GM19025 (cell line): ENCODE results near the gene BRAT1.

Experiments
- ATAC-seq: cut with Tn5 transposase; IDR thresholded peaks from one replicate; pipeline ENCODE4 v1.9.1; 2021; ENCODE audit warnings: mild to moderate bottlenecking, low read depth, moderate library complexity; ENCODE audit not compliant: unreplicated experiment

Gene BRAT1

GRCh38 chr7:2503056-2503941, 52.0 kb downstream of the BRAT1 start:
- no peak for ATAC-seq

- ATAC-seq, result no peak
These were observed 52.7 kb downstream of the BRAT1 start for GRCh38 chr7:2502647-2502966.

GRCh38 chr7:2501947-2502646, 53.2 kb downstream of the BRAT1 start:
- no peak for ATAC-seq

GRCh38 chr7:2500701-2501100, 54.6 kb downstream of the BRAT1 start:
- ATAC-seq, result no peak

- ATAC-seq, result no peak
These were observed 55.4 kb downstream of the BRAT1 start for GRCh38 chr7:2499719-2500430.

- no peak for ATAC-seq
These were observed 56.1 kb downstream of the BRAT1 start for GRCh38 chr7:2499181-2499580.

GRCh38 chr7:2498708-2499107, 56.6 kb downstream of the BRAT1 start:
- ATAC-seq, result no peak

- ATAC-seq, result no peak
These were observed 57.6 kb downstream of the BRAT1 start for GRCh38 chr7:2497500-2498336.

- no peak for ATAC-seq
These were observed 58.3 kb downstream of the BRAT1 start for GRCh38 chr7:2497065-2497464.

- ATAC-seq, result no peak
These were observed 58.9 kb downstream of the BRAT1 start for GRCh38 chr7:2496375-2496774.

- ATAC-seq, result no peak
These were observed 59.7 kb downstream of the BRAT1 start for GRCh38 chr7:2495418-2496299.

GRCh38 chr7:2494191-2495130, 60.9 kb downstream of the BRAT1 start:
- no peak for ATAC-seq

- ATAC-seq, result no peak
These were observed 61.8 kb downstream of the BRAT1 start for GRCh38 chr7:2493205-2494164.

- no peak for ATAC-seq
These were observed 63.3 kb downstream of the BRAT1 start for GRCh38 chr7:2492038-2492437.

GRCh38 chr7:2490181-2490651, 65.1 kb downstream of the BRAT1 start:
- ATAC-seq, result no peak

- no peak for ATAC-seq
These were observed 66.6 kb downstream of the BRAT1 start for GRCh38 chr7:2488681-2489080.

GRCh38 chr7:2488272-2488645, 67.1 kb downstream of the BRAT1 start:
- no peak for ATAC-seq
